TTC549 (cell line): ENCODE results near the gene NALCN.

Experiments used
- FAIRE-seq: peaks from 2 replicates; lab custom pipeline; 2012; peaks lifted over from hg19 to GRCh38; lab: Jason Lieb, UNC

The NALCN gene

GRCh38 chr13:101017123-101017872 lies 399.0 kb downstream of the NALCN start:
- FAIRE-seq = no peak

GRCh38 chr13:101016475-101016874 lies 399.8 kb downstream of the NALCN start:
- FAIRE-seq = no peak

GRCh38 chr13:101013245-101013644 lies 403.1 kb downstream of the NALCN start:
- FAIRE-seq = no peak

GRCh38 chr13:101010100-101010499 lies 406.2 kb downstream of the NALCN start:
- no peak for FAIRE-seq

GRCh38 chr13:101007245-101007644 lies 409.1 kb downstream of the NALCN start:
- no peak for FAIRE-seq
